Measurements from ENCODE around the gene ERBB4. TPM values are rescaled to one million over a fixed set of nuclear protein-coding genes. Genes with fewer than 3 reads are reported as not detected.

ERBB4 gene
- total and polyA plus RNA-seq, 2 of the 8 experiments (the other 6 are each of a cell fraction or from before 2014, with no cell fraction given) = 0.34 to 1.3 TPM

DNA sequence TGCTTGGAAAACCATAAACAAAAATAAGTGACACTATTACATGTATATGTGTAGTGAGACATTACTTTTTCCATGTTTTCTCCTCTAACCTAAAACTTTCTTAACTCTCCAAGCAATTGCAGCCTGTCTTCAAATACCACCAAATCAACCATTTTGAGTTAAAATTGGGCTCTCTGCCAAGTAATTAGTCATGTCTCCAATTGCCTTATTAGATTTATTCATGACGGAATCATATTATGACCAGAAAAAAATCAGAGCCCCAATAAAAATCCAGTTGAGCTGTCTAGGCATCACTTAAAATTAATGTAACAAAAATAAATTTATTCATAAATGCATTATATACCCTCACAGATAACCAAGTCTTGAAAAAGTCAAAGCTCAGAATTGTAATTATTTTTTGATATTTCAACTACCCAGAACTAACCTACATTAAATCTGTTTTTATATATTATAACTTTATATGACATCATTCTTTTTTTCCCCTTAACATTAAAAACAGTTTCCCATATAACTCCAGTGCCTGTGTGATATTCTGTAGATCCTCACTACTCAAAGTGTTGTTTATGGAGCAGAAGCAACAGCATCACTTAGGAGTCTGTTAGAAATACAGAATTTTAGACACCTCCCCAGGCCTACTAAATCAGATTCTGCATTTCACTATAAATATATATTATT is 157.0 kb downstream of the ERBB4 start (continued):
- TF ChIP-seq, protein P1, sequence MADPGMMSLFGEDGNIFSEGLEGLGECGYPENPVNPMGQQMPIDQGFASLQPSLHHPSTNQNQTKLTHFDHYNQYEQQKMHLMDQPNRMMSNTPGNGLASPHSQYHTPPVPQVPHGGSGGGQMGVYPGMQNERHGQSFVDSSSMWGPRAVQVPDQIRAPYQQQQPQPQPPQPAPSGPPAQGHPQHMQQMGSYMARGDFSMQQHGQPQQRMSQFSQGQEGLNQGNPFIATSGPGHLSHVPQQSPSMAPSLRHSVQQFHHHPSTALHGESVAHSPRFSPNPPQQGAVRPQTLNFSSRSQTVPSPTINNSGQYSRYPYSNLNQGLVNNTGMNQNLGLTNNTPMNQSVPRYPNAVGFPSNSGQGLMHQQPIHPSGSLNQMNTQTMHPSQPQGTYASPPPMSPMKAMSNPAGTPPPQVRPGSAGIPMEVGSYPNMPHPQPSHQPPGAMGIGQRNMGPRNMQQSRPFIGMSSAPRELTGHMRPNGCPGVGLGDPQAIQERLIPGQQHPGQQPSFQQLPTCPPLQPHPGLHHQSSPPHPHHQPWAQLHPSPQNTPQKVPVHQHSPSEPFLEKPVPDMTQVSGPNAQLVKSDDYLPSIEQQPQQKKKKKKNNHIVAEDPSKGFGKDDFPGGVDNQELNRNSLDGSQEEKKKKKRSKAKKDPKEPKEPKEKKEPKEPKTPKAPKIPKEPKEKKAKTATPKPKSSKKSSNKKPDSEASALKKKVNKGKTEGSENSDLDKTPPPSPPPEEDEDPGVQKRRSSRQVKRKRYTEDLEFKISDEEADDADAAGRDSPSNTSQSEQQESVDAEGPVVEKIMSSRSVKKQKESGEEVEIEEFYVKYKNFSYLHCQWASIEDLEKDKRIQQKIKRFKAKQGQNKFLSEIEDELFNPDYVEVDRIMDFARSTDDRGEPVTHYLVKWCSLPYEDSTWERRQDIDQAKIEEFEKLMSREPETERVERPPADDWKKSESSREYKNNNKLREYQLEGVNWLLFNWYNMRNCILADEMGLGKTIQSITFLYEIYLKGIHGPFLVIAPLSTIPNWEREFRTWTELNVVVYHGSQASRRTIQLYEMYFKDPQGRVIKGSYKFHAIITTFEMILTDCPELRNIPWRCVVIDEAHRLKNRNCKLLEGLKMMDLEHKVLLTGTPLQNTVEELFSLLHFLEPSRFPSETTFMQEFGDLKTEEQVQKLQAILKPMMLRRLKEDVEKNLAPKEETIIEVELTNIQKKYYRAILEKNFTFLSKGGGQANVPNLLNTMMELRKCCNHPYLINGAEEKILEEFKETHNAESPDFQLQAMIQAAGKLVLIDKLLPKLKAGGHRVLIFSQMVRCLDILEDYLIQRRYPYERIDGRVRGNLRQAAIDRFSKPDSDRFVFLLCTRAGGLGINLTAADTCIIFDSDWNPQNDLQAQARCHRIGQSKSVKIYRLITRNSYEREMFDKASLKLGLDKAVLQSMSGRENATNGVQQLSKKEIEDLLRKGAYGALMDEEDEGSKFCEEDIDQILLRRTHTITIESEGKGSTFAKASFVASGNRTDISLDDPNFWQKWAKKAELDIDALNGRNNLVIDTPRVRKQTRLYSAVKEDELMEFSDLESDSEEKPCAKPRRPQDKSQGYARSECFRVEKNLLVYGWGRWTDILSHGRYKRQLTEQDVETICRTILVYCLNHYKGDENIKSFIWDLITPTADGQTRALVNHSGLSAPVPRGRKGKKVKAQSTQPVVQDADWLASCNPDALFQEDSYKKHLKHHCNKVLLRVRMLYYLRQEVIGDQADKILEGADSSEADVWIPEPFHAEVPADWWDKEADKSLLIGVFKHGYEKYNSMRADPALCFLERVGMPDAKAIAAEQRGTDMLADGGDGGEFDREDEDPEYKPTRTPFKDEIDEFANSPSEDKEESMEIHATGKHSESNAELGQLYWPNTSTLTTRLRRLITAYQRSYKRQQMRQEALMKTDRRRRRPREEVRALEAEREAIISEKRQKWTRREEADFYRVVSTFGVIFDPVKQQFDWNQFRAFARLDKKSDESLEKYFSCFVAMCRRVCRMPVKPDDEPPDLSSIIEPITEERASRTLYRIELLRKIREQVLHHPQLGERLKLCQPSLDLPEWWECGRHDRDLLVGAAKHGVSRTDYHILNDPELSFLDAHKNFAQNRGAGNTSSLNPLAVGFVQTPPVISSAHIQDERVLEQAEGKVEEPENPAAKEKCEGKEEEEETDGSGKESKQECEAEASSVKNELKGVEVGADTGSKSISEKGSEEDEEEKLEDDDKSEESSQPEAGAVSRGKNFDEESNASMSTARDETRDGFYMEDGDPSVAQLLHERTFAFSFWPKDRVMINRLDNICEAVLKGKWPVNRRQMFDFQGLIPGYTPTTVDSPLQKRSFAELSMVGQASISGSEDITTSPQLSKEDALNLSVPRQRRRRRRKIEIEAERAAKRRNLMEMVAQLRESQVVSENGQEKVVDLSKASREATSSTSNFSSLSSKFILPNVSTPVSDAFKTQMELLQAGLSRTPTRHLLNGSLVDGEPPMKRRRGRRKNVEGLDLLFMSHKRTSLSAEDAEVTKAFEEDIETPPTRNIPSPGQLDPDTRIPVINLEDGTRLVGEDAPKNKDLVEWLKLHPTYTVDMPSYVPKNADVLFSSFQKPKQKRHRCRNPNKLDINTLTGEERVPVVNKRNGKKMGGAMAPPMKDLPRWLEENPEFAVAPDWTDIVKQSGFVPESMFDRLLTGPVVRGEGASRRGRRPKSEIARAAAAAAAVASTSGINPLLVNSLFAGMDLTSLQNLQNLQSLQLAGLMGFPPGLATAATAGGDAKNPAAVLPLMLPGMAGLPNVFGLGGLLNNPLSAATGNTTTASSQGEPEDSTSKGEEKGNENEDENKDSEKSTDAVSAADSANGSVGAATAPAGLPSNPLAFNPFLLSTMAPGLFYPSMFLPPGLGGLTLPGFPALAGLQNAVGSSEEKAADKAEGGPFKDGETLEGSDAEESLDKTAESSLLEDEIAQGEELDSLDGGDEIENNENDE (IDR thresholded peaks at IDR 0.05; ENCODE audit: insufficient replicate concordance, low read length) = no peak
- TF ChIP-seq SP2 (IDR thresholded peaks at IDR 0.05; ENCODE audit: low read length) = no peak
- no peak for TF ChIP-seq BCL11A (IDR thresholded peaks at IDR 0.05; ENCODE audit: low read depth in 2 of 2, low read length in 2 of 2)
- no peak for TF ChIP-seq SIRT6 (IDR thresholded peaks at IDR 0.05; ENCODE audit: low read length)
- no peak for TF ChIP-seq POLR2AphosphoS5 (IDR thresholded peaks at IDR 0.05; ENCODE audit: low read depth, low read length)
